PC-9 (cell line): Measurements from ENCODE around the gene DMGDH. TPM values are rescaled to one million over a fixed set of nuclear protein-coding genes. Genes with fewer than 3 reads are reported as not detected.

ENCODE experiments used
- BruUV-seq: library from RNA; stranded (reverse); fragments of 400-500 nt; replicated peaks from 2 replicates; lab custom pipeline; 2021; lab: Mats Ljungman, UMichigan
- CTCF ChIA-PET: fragments of 300-600 bp; sonication (Branson Sonifier 250); formaldehyde crosslinking; loops from one replicate; lab custom pipeline; 2022; ENCODE audit warnings: antibody characterized with exemption; lab: Charles Lee
- POLR2A ChIA-PET: fragments of 300-600 bp; sonication (Branson Sonifier 250); formaldehyde crosslinking; loops from one replicate; lab custom pipeline; 2022; ENCODE audit warnings: antibody characterized with exemption; ENCODE audit not compliant: unreplicated experiment; lab: Charles Lee
- DNase-seq, 2 experiments: peaks; one replicate each; pipeline versions ENCODE4 v3.0.0 to v3.0.0-alpha.2; 2015 to 2022; ENCODE audit warnings: mixed read lengths in 1 of 2
- H2AFZ ChIP-seq: fragments of 200-600 bp; sonication (generic); 2 replicates; pipeline ENCODE4 v1.8.1; 2017; ENCODE audit warnings: antibody characterized with exemption
- H3F3A ChIP-seq: fragments of 200-600 bp; sonication (generic); 2 replicates; pipeline ENCODE4 v1.8.1; 2017; ENCODE audit warnings: antibody characterized with exemption, mild to moderate bottlenecking, low read depth; ENCODE audit not compliant: insufficient read depth
- H3K27ac ChIP-seq: fragments of 200-600 bp; sonication (generic); 2 replicates; pipeline ENCODE4 v1.6.1; 2016; ENCODE audit warnings: mixed run types
- H3K27me3 ChIP-seq: fragments of 200-600 bp; sonication (generic); 2 replicates; pipeline ENCODE4 v1.6.1; 2016; ENCODE audit warnings: low read depth, mixed run types; ENCODE audit not compliant: insufficient read depth
- H3K36me3 ChIP-seq: fragments of 200-600 bp; sonication (generic); 2 replicates; pipeline ENCODE4 v1.6.1; 2016; ENCODE audit warnings: low read depth, mixed run types
- H3K4me1 ChIP-seq: fragments of 200-600 bp; sonication (generic); replicated peaks from 2 replicates; pipeline ENCODE4 v1.6.1; 2016; ENCODE audit warnings: mixed run types; ENCODE audit not compliant: insufficient read depth
- H3K4me2 ChIP-seq: fragments of 200-600 bp; sonication (generic); 2 replicates; pipeline ENCODE4 v1.6.1; 2017; ENCODE audit warnings: mixed run types
- H3K4me3 ChIP-seq: fragments of 200-600 bp; sonication (generic); 2 replicates; pipeline ENCODE4 v1.6.1; 2016; ENCODE audit warnings: mixed run types
- H3K79me2 ChIP-seq: fragments of 200-600 bp; sonication (generic); 2 replicates; pipeline ENCODE4 v1.6.1; 2017; ENCODE audit warnings: low read depth, mixed run types
- H3K9me2 ChIP-seq: fragments of 200-600 bp; sonication (generic); 2 replicates; pipeline ENCODE4 v1.8.1; 2017; ENCODE audit warnings: mild to moderate bottlenecking; ENCODE audit not compliant: insufficient read depth
- H3K9me3 ChIP-seq: fragments of 200-600 bp; sonication (generic); 2 replicates; pipeline ENCODE4 v1.8.1; 2016; ENCODE audit warnings: low read depth; ENCODE audit not compliant: insufficient read depth
- H4K20me1 ChIP-seq: fragments of 200-600 bp; sonication (generic); 2 replicates; pipeline ENCODE4 v1.8.1; 2017; ENCODE audit not compliant: insufficient read depth
- CTCF ChIP-seq: fragments of 200-600 bp; sonication (generic); conservative IDR thresholded peaks from 2 replicates; pipeline ENCODE4 v1.6.1; 2017; ENCODE audit warnings: mixed run types, antibody characterized with exemption, mild to moderate bottlenecking, moderate library complexity
- EZH2 ChIP-seq: fragments of 200-600 bp; sonication (generic); IDR thresholded peaks from 2 replicates; pipeline ENCODE4 v1.8.0; 2017; ENCODE audit warnings: antibody characterized with exemption, low read depth
- intact Hi-C: fragments of 100-400 bp; cut with micrococcal nuclease; formaldehyde crosslinking; loops from one replicate; pipeline ENCODE4 v1.10.0; 2022; ENCODE audit not compliant: unreplicated experiment
- total RNA-seq: library from RNA; stranded (reverse); gene quantifications from 2 replicates; pipeline ENCODE4 v1.2.3, GENCODE V29; 2021

The DMGDH gene
- total RNA-seq, 1 experiment from 2014 or later = 8.1 TPM

GRCh38 chr5:79014631-79015030 is 54.8 kb downstream of the DMGDH start:
- ChIA-PET CTCF (no interaction called here), POLR2A (no interaction called here)
- no peak overlapping the region for H3K27ac ChIP-seq
- TF ChIP-seq EZH2 (no peak), CTCF (no peak)
- H3K4me1 ChIP-seq = no peaks in the 10 kb centered on the region
- BruUV-seq = no TSS peak
- H3F3A ChIP-seq = no peaks in the 10 kb centered on the region; the same call in 1 of the 2 replicates
- H3K27me3 ChIP-seq = no peaks in the 10 kb centered on the region
- no peaks in the 10 kb centered on the region for H3K36me3 ChIP-seq
- intact Hi-C loops = no loop called here
- DNase-seq = no peak
- no peak overlapping the region for H3K4me2 ChIP-seq
- no peaks in the 10 kb centered on the region for H3K9me3 ChIP-seq
- no peaks in the 10 kb centered on the region for H3K79me2 ChIP-seq
- H2AFZ ChIP-seq = no peak overlapping the region
- H3K9me2 ChIP-seq = no peaks in the 10 kb centered on the region
- no peak overlapping the region for H3K4me3 ChIP-seq
- H4K20me1 ChIP-seq = no peaks in the 10 kb centered on the region

- no TSS peak for BruUV-seq
- no peak overlapping the region for H2AFZ ChIP-seq
- H3F3A ChIP-seq = no peaks in the 10 kb centered on the region; the same call in 1 of the 2 replicates
- no peaks in the 10 kb centered on the region for H3K9me2 ChIP-seq
- ChIA-PET CTCF (no interaction called here), POLR2A (no interaction called here)
- no peak overlapping the region for H3K4me2 ChIP-seq
- no peaks in the 10 kb centered on the region for H3K27me3 ChIP-seq
- no peaks in the 10 kb centered on the region for H3K9me3 ChIP-seq
- no peaks in the 10 kb centered on the region for H3K36me3 ChIP-seq
- H3K4me1 ChIP-seq = no peaks in the 10 kb centered on the region
- no peak for DNase-seq
- intact Hi-C loops = no loop called here
- no peak for TF ChIP-seq EZH2
- no peak for TF ChIP-seq CTCF
- H3K27ac ChIP-seq = no peak overlapping the region
- no peaks in the 10 kb centered on the region for H3K79me2 ChIP-seq
- H3K4me3 ChIP-seq = no peak overlapping the region
- H4K20me1 ChIP-seq = no peaks in the 10 kb centered on the region
Measured at GRCh38 chr5:79011869-79012268, 57.6 kb downstream of the DMGDH start.

GRCh38 chr5:79011219-79011836 is 58.1 kb downstream of the DMGDH start:
- Histone ChIP-seq H2AFZ (no peak overlapping the region), H3K36me3 (no peaks in the 10 kb centered on the region), H3K79me2 (no peaks in the 10 kb centered on the region), H3K9me2 (no peaks in the 10 kb centered on the region), H3K4me2 (no peak overlapping the region), H3K4me1 (no peaks in the 10 kb centered on the region), H3K9me3 (no peaks in the 10 kb centered on the region), H4K20me1 (no peaks in the 10 kb centered on the region), H3K27me3 (no peaks in the 10 kb centered on the region), H3K4me3 (no peak overlapping the region), H3F3A (no peaks in the 10 kb centered on the region; the same call in 1 of the 2 replicates), H3K27ac (no peak overlapping the region)
- ChIA-PET CTCF (no interaction called here), POLR2A (no interaction called here)
- intact Hi-C loops = no loop called here
- BruUV-seq = no TSS peak
- no peak for DNase-seq
- TF ChIP-seq CTCF = no peak
- TF ChIP-seq EZH2 = no peak
